ENCODE results near the gene TEKT3.
A peak's percentile ranks its signal among the peaks of the same experiment; 100 is the strongest.

TEKT3 gene

GRCh38 chr17:15269087-15269779 is 72.2 kb downstream of the TEKT3 start:
- TF ChIP-seq, protein P1, sequence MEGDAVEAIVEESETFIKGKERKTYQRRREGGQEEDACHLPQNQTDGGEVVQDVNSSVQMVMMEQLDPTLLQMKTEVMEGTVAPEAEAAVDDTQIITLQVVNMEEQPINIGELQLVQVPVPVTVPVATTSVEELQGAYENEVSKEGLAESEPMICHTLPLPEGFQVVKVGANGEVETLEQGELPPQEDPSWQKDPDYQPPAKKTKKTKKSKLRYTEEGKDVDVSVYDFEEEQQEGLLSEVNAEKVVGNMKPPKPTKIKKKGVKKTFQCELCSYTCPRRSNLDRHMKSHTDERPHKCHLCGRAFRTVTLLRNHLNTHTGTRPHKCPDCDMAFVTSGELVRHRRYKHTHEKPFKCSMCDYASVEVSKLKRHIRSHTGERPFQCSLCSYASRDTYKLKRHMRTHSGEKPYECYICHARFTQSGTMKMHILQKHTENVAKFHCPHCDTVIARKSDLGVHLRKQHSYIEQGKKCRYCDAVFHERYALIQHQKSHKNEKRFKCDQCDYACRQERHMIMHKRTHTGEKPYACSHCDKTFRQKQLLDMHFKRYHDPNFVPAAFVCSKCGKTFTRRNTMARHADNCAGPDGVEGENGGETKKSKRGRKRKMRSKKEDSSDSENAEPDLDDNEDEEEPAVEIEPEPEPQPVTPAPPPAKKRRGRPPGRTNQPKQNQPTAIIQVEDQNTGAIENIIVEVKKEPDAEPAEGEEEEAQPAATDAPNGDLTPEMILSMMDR (IDR thresholded peaks at IDR 0.05; ENCODE audit: low read depth, low read length, missing control alignments) = no peak
- in situ Hi-C loops (cut with HindIII; ENCODE audit: low sequenced_read_pairs) = loop anchor here (25.0 kb wide), 1 partner anchor 218 kb away; no protein-coding TSS in a partner anchor
- no peak overlapping the region for H3K4me3 ChIP-seq (ENCODE audit: low read depth, low read length)
- DNase-seq (ENCODE audit: low read depth) = no peak

DNA sequence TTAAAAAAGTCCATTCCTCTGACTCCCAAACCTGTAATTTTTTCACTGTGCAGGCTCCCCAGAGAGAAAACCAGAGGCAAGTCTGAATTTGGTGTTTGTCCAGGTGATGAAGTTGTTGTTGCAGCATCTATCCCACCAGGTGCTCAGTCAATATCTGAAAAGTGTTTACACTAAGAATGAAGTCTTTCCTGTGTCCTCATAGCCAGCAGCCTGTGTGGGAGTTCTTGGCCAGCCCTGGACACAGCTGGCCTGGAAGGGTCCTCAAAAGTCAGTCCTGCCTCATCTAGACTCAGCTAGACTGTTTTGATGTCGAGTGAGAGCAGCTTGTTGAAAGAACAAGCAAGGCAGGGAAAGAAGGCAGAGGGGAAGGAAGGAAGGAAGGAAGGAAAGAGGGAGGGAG is 72.9 kb downstream of the TEKT3 start:
- in situ Hi-C loops (cut with HindIII; ENCODE audit: low sequenced_read_pairs) = loop anchor here (25.0 kb wide), 1 partner anchor 219 kb away; no protein-coding TSS in a partner anchor
- TF ChIP-seq, protein P1 (IDR thresholded peaks at IDR 0.05; ENCODE audit: low read depth, low read length, missing control alignments) = no peak
- DNase-seq (ENCODE audit: low read depth) = no peak
- H3K4me3 ChIP-seq (ENCODE audit: low read depth, low read length) = no peak overlapping the region

- TF ChIP-seq, protein P1 (IDR thresholded peaks at IDR 0.05; ENCODE audit: low read depth, low read length, missing control alignments) = no peak
- H3K4me3 ChIP-seq (ENCODE audit: low read depth, low read length) = no peak overlapping the region
- in situ Hi-C loops (cut with HindIII; ENCODE audit: low sequenced_read_pairs) = loop anchor here (25.0 kb wide), 1 partner anchor 219 kb away; no protein-coding TSS in a partner anchor
- no peak for DNase-seq (ENCODE audit: low read depth)
These were observed 73.4 kb downstream of the TEKT3 start for GRCh38 chr17:15267996-15268395.

- DNase-seq (ENCODE audit: low read depth) = no peak
- H3K4me3 ChIP-seq (ENCODE audit: low read depth, low read length) = no peak overlapping the region
- in situ Hi-C loops (cut with HindIII; ENCODE audit: low sequenced_read_pairs) = loop anchor here (25.0 kb wide), 1 partner anchor 221 kb away; no protein-coding TSS in a partner anchor
- TF ChIP-seq, protein P1 (IDR thresholded peaks at IDR 0.05; ENCODE audit: low read depth, low read length, missing control alignments) = no peak
These were observed 74.9 kb downstream of the TEKT3 start for GRCh38 chr17:15266325-15267125.

GRCh38 chr17:15265131-15265530 is 76.3 kb downstream of the TEKT3 start, which contains the start of gene PMP22:
Gene PMP22, minus strand, starts transcription at chr17:15265326. Its CDS starts 4,599 bp downstream, at chr17:15260727.
- H3K4me3 ChIP-seq (ENCODE audit: low read depth, low read length) = peak within 1 kb of the TSS; percentile 14
- in situ Hi-C loops (cut with HindIII; ENCODE audit: low sequenced_read_pairs) = loop anchor here (25.0 kb wide), 1 partner anchor 222 kb away; no protein-coding TSS in a partner anchor
- no peak for DNase-seq (ENCODE audit: low read depth)
- TF ChIP-seq, protein P1 (IDR thresholded peaks at IDR 0.05; ENCODE audit: low read depth, low read length, missing control alignments) = no peak

GRCh38 chr17:15264542-15264941 is 76.9 kb downstream of the TEKT3 start:
- in situ Hi-C loops (cut with HindIII; ENCODE audit: low sequenced_read_pairs) = loop anchor here (25.0 kb wide), 1 partner anchor 223 kb away; no protein-coding TSS in a partner anchor
- H3K4me3 ChIP-seq (ENCODE audit: low read depth, low read length) = peak overlapping the region; percentile 14
- TF ChIP-seq, protein P1 (IDR thresholded peaks at IDR 0.05; ENCODE audit: low read depth, low read length, missing control alignments) = no peak
- no peak for DNase-seq (ENCODE audit: low read depth)
